Osteoblast (primary cell): ENCODE data around the gene ZBTB9. TPM values are rescaled to one million over a fixed set of nuclear protein-coding genes. Genes with fewer than 3 reads are reported as not detected.

Source experiments
- DNase-seq: peaks from one replicate; pipeline ENCODE4 v3.0.0; 2011; ENCODE audit warnings: low spot score, mixed read lengths; ENCODE audit not compliant: insufficient read length; ENCODE audit errors: missing footprints
- H2AFZ ChIP-seq: 2 replicates; pipeline ENCODE4 v1.6.0; 2011; ENCODE audit warnings: mild to moderate bottlenecking, low read length
- H3K27ac ChIP-seq: 2 replicates; pipeline ENCODE4 v1.5.1; 2011; ENCODE audit warnings: mild to moderate bottlenecking, low read depth, low read length, moderate library complexity
- H3K27me3 ChIP-seq: 2 replicates; pipeline ENCODE4 v1.6.0; 2012; ENCODE audit warnings: mild to moderate bottlenecking, control low read depth, inconsistent platforms, low read length, moderate library complexity; ENCODE audit not compliant: insufficient read depth
- H3K36me3 ChIP-seq: 2 replicates; pipeline ENCODE4 v1.5.1; 2011; ENCODE audit warnings: mild to moderate bottlenecking, low read length, control low read depth, moderate library complexity; ENCODE audit not compliant: insufficient read depth
- H3K4me1 ChIP-seq: 2 replicates; pipeline ENCODE4 v1.5.1; 2011; ENCODE audit warnings: mild to moderate bottlenecking, low read length, control low read depth, moderate library complexity; ENCODE audit not compliant: insufficient read depth
- H3K4me2 ChIP-seq: 2 replicates; pipeline ENCODE4 v1.6.0; 2011; ENCODE audit warnings: mild to moderate bottlenecking, low read length; ENCODE audit not compliant: insufficient read depth
- H3K4me3 ChIP-seq: fragments of 200-600 bp; sonication (generic); 3 replicates; pipeline ENCODE4 v1.5.1; 2012; ENCODE audit warnings: mild to moderate bottlenecking, low read length, inconsistent platforms; ENCODE audit not compliant: insufficient read depth
- H3K79me2 ChIP-seq: 2 replicates; pipeline ENCODE4 v1.6.0; 2012; ENCODE audit warnings: mild to moderate bottlenecking, low read length, control low read depth, inconsistent platforms; ENCODE audit not compliant: insufficient read depth
- H3K9me3 ChIP-seq: 2 replicates; pipeline ENCODE4 v1.5.1; 2011; ENCODE audit warnings: low read depth, low read length, control low read depth
- H4K20me1 ChIP-seq: 2 replicates; pipeline ENCODE4 v1.6.0; 2012; ENCODE audit warnings: mild to moderate bottlenecking, low read length, control low read depth; ENCODE audit not compliant: insufficient read depth
- CTCF ChIP-seq: IDR thresholded peaks from 2 replicates; pipeline ENCODE4 v1.5.1; 2011; ENCODE audit warnings: mild to moderate bottlenecking, low read depth, low read length, moderate library complexity; ENCODE audit errors: extremely low read depth
- total RNA-seq: library from RNA; depleted of rRNA; stranded (reverse); fragments of >200 nt; gene quantifications from 2 replicates; pipeline ENCODE4 v1.2.3, GENCODE V29; 2012

Gene ZBTB9
- total RNA-seq, 1 donor, result 4.7 TPM

DNA sequence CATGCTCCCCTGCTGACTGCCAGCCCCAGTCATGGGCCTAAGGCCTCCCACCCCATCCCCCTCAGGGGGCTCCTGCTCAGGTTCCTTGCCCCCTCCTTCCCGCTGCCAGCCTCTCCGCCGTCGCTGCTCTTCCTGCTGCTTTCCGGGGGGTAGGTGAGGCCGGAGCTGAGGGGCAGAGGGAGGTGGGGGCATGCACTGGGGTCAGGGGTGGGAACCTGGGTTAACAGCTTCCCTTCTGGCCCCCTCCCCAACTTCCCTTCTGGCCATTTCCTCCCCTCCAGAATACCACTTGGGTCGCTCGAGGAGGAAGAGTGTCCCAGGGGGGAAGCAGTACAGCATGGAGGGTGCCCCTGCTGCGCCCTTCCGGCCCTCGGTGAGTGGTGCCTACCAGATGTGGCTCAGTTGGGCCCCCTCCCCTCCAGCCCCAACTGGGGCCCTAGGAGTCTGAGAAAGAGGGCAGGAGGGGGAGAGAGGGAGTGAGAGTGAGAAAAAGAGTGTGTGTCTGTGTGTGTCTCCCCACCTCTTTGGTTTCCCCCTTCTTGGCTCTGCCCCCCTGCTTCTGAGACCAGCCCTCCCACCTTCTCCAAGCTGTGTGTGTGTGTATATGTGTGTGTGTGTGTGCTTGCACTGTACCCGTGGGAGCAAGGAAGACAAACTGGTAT, 22.4 kb upstream of the ZBTB9 start:
- peaks cover 17% of the 10 kb centered on the region for H3K4me1 ChIP-seq
- no peaks in the 10 kb centered on the region for H3K27me3 ChIP-seq
- H3K9me3 ChIP-seq, result no peaks in the 10 kb centered on the region
- H3K27ac ChIP-seq, result no peak overlapping the region
- TF ChIP-seq CTCF, result no peak
- no peak overlapping the region for H3K4me2 ChIP-seq
- peaks cover 27% of the 10 kb centered on the region for H3K36me3 ChIP-seq
- H3K4me3 ChIP-seq, result no peak overlapping the region
- peaks cover 40% of the 10 kb centered on the region for H4K20me1 ChIP-seq
- H2AFZ ChIP-seq, result no peak overlapping the region
- peaks cover 47% of the 10 kb centered on the region for H3K79me2 ChIP-seq
- peak; percentile 39 for DNase-seq

DNA sequence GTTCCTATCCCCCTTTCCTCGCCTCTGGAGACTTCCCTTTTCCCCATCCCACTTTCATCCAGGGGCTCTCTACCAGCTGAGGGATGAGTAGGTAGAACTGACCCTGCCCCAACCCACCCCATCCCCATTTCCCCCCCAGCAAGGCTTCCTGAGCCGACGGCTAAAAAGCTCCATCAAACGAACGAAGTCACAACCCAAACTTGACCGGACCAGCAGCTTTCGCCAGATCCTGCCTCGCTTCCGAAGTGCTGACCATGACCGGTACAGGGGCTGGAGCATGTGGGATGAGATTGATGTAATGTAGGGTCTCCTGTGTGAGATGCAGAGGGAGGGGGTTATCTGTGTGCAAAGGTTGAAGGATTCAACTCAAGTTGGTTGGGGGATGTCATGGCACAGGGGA, 21.8 kb upstream of the ZBTB9 start:
- no peaks in the 10 kb centered on the region for H3K27me3 ChIP-seq
- H3K79me2 ChIP-seq, result peaks cover 42% of the 10 kb centered on the region
- TF ChIP-seq CTCF, result no peak
- H3K4me3 ChIP-seq, result no peak overlapping the region
- H3K27ac ChIP-seq, result no peak overlapping the region
- H2AFZ ChIP-seq, result no peak overlapping the region
- peaks cover 32% of the 10 kb centered on the region for H3K36me3 ChIP-seq
- no peak overlapping the region for H3K4me2 ChIP-seq
- peaks cover 40% of the 10 kb centered on the region for H4K20me1 ChIP-seq
- peaks cover 12% of the 10 kb centered on the region for H3K4me1 ChIP-seq
- H3K9me3 ChIP-seq, result no peaks in the 10 kb centered on the region
- peak; percentile 81 for DNase-seq

GRCh38 chr6:33433001-33433543, 21.3 kb upstream of the ZBTB9 start:
- TF ChIP-seq CTCF, result no peak
- peak; percentile 73 for DNase-seq
- Histone ChIP-seq H3K27me3 (no peaks in the 10 kb centered on the region), H3K36me3 (peaks cover 36% of the 10 kb centered on the region), H3K27ac (no peak overlapping the region), H3K4me2 (no peak overlapping the region), H3K4me1 (peaks cover 11% of the 10 kb centered on the region), H3K4me3 (no peak overlapping the region), H3K79me2 (peaks cover 41% of the 10 kb centered on the region), H2AFZ (no peak overlapping the region), H4K20me1 (peaks cover 40% of the 10 kb centered on the region), H3K9me3 (no peaks in the 10 kb centered on the region)

GRCh38 chr6:33433544-33434191, 20.7 kb upstream of the ZBTB9 start:
- no peak for DNase-seq
- H3K27me3 ChIP-seq, result no peaks in the 10 kb centered on the region
- H3K79me2 ChIP-seq, result peaks cover 35% of the 10 kb centered on the region
- H4K20me1 ChIP-seq, result peaks cover 35% of the 10 kb centered on the region
- H3K36me3 ChIP-seq, result peaks cover 42% of the 10 kb centered on the region
- no peak overlapping the region for H3K27ac ChIP-seq
- H3K4me3 ChIP-seq, result no peak overlapping the region
- H2AFZ ChIP-seq, result no peak overlapping the region
- no peaks in the 10 kb centered on the region for H3K9me3 ChIP-seq
- H3K4me2 ChIP-seq, result no peak overlapping the region
- H3K4me1 ChIP-seq, result peaks cover 8% of the 10 kb centered on the region
- TF ChIP-seq CTCF, result no peak
